Mammary epithelial cell (primary cell): ENCODE results near the gene NAA16.

Source experiments
- EZH2 ChIP-seq: IDR thresholded peaks from 2 replicates; pipeline ENCODE4 v1.6.1; 2012; ENCODE audit warnings: low read length, inconsistent platforms, borderline replicate concordance
- TF ChIP-seq, protein P1 (sequence below), 2 donors: IDR thresholded peaks in 1 of 2; conservative IDR thresholded peaks in 1 of 2; 2 replicates each; pipeline ENCODE4 v1.5.1; 2011 to 2012; ENCODE audit warnings: inconsistent platforms in 2 of 2, low read length in 2 of 2, mild to moderate bottlenecking in 2 of 2, control low read depth in 1 of 2, low read depth in 1 of 2; ENCODE audit not compliant: insufficient read depth in 1 of 2; ENCODE audit errors: extremely low read depth in 1 of 2

DNA sequence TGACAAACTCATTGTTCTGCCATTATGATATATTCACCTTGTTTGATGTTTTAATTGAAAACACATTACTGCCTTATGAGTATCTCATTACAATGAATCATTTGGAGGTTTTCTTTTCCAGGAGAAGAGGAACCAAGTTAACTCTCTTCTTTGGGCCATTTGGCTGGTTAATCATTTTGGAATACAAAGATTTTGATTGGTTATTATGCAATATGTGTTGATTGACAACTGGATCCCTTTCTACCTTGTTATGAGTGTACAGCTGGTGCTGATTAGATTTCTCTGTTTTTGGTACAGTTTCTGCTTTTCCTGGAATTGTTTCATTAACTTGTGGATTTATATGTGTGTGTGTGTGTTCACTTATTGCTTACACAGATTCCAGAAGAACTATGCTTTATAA lies 97.1 kb downstream of the NAA16 start:
- TF ChIP-seq, protein P1, sequence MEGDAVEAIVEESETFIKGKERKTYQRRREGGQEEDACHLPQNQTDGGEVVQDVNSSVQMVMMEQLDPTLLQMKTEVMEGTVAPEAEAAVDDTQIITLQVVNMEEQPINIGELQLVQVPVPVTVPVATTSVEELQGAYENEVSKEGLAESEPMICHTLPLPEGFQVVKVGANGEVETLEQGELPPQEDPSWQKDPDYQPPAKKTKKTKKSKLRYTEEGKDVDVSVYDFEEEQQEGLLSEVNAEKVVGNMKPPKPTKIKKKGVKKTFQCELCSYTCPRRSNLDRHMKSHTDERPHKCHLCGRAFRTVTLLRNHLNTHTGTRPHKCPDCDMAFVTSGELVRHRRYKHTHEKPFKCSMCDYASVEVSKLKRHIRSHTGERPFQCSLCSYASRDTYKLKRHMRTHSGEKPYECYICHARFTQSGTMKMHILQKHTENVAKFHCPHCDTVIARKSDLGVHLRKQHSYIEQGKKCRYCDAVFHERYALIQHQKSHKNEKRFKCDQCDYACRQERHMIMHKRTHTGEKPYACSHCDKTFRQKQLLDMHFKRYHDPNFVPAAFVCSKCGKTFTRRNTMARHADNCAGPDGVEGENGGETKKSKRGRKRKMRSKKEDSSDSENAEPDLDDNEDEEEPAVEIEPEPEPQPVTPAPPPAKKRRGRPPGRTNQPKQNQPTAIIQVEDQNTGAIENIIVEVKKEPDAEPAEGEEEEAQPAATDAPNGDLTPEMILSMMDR (conservative IDR thresholded peaks at IDR 0.05 in 1 of 2, IDR thresholded peaks at IDR 0.05 in 1 of 2; ENCODE audit: extremely low read depth in 1 of 2, insufficient read depth in 1 of 2, low read depth in 1 of 2, low read length in 2 of 2): no peak
- no peak for TF ChIP-seq EZH2
